Stimulated activated CD8-positive, alpha-beta memory T cell treated with anti-CD3 and anti-CD28 coated beads, Interleukin-12 subunit alpha, Interleukin-12 subunit beta, amount 100 ng/mL, for 1 hour (primary cell): Measurements from ENCODE around the gene MTRF1.
A peak's percentile ranks its signal among the peaks of the same experiment; 100 is the strongest.

Source experiments
- DNase-seq: peaks from one replicate; pipeline ENCODE4 v3.0.0-alpha.2; 2020; ENCODE audit warnings: low read depth

Gene MTRF1

GRCh38 chr13:41263261-41263971 is at the start of gene MTRF1:
TSS of gene MTRF1 (minus strand) at chr13:41263576. CDS start at chr13:41260907, 2,669 bp downstream.
- peak; percentile 55 for DNase-seq

- DNase-seq, result no peak
Measured at GRCh38 chr13:41313117-41313516, 49.7 kb upstream of the MTRF1 start.

- DNase-seq, result no peak
Measured at GRCh38 chr13:41312176-41312500, 48.8 kb upstream of the MTRF1 start.

GRCh38 chr13:41311406-41312175 is 48.2 kb upstream of the MTRF1 start:
- peak; percentile 33 for DNase-seq

- DNase-seq, result peak; percentile 92
Measured at GRCh38 chr13:41310963-41311405, 47.6 kb upstream of the MTRF1 start, which contains the start of gene NAA16. TSS of gene NAA16 (plus strand) at chr13:41311267. CDS start at chr13:41311529, 262 bp downstream.

- DNase-seq, result no peak
Measured at GRCh38 chr13:41307884-41308640, 44.7 kb upstream of the MTRF1 start.

GRCh38 chr13:41306271-41307145 is 43.1 kb upstream of the MTRF1 start:
- DNase-seq, result no peak

- no peak for DNase-seq
Measured at GRCh38 chr13:41304551-41304950, 41.2 kb upstream of the MTRF1 start.

GRCh38 chr13:41302743-41303142 is 39.4 kb upstream of the MTRF1 start:
- no peak for DNase-seq

GRCh38 chr13:41299316-41300094 is 36.1 kb upstream of the MTRF1 start:
- no peak for DNase-seq

GRCh38 chr13:41296879-41297646 is 33.7 kb upstream of the MTRF1 start:
- no peak for DNase-seq

GRCh38 chr13:41295973-41296372 is 32.6 kb upstream of the MTRF1 start:
- no peak for DNase-seq

- no peak for DNase-seq
Measured at GRCh38 chr13:41294914-41295313, 31.5 kb upstream of the MTRF1 start.

- DNase-seq, result no peak
Measured at GRCh38 chr13:41293272-41293671, 29.9 kb upstream of the MTRF1 start.

- DNase-seq, result no peak
Measured at GRCh38 chr13:41291246-41291645, 27.9 kb upstream of the MTRF1 start.

GRCh38 chr13:41289463-41289881 is 26.1 kb upstream of the MTRF1 start:
- no peak for DNase-seq

GRCh38 chr13:41286370-41286769 is 23.0 kb upstream of the MTRF1 start:
- DNase-seq, result no peak

GRCh38 chr13:41284512-41285288 is 21.3 kb upstream of the MTRF1 start:
- DNase-seq, result no peak

- DNase-seq, result no peak
Measured at GRCh38 chr13:41282129-41282571, 18.8 kb upstream of the MTRF1 start.
